K562 (cell line): Measurements from ENCODE around the gene MCU. TPM values are rescaled to one million over a fixed set of nuclear protein-coding genes. Genes with fewer than 3 reads are reported as not detected.

ENCODE experiments used
- CCNT2 ChIP-seq: IDR thresholded peaks from 2 replicates; pipeline ENCODE4 v1.6.1; 2011; ENCODE audit warnings: borderline replicate concordance, low read depth, mild to moderate bottlenecking, moderate library complexity, mixed read lengths, low read length; ENCODE audit not compliant: insufficient read length; ENCODE audit errors: extremely low read depth
- CEBPG ChIP-seq, 3 experiments: fragments of 200-800 bp in 1 of 3; sonication (Bioruptor generic) in 1 of 3; sonication (generic) in 1 of 3; formaldehyde crosslinking in 1 of 3; IDR thresholded peaks in 2 of 3; conservative IDR thresholded peaks in 1 of 3; 2 replicates each; pipeline versions ENCODE4 v1.6.1 to v1.8.0; 2016 to 2022; ENCODE audit warnings: missing compliant biosample characterization in 2 of 3, missing genetic modification characterization in 2 of 3, mild to moderate bottlenecking in 1 of 3, missing genetic modification reagents in 1 of 3
- EP300 ChIP-seq: IDR thresholded peaks from 2 replicates; pipeline ENCODE4 v1.6.1; 2012; ENCODE audit warnings: low read length, improper control_type of control experiment
- GATAD2A ChIP-seq: fragments of 450-650 bp; IDR thresholded peaks from 2 replicates; pipeline ENCODE4 v1.6.1; 2017
- GTF2E2 ChIP-seq: fragments of 200-800 bp; sonication (Bioruptor generic); IDR thresholded peaks from 2 replicates; pipeline ENCODE4 v1.6.1; 2016; ENCODE audit warnings: missing genetic modification characterization, missing compliant biosample characterization
- HBP1 ChIP-seq: fragments of 450-650 bp; formaldehyde crosslinking; IDR thresholded peaks from 2 replicates; pipeline ENCODE4 v1.4.0; 2022; ENCODE audit warnings: missing genetic modification characterization
- HNRNPH1 ChIP-seq: fragments of 200-400 bp; formaldehyde crosslinking; optimal IDR thresholded peaks from 2 replicates; pipeline ENCODE3; 2017; ENCODE audit warnings: low read depth, mild to moderate bottlenecking, low read length, moderate library complexity
- ILK ChIP-seq: fragments of 450-650 bp; IDR thresholded peaks from 2 replicates; pipeline ENCODE4 v1.6.1; 2016; ENCODE audit warnings: missing genetic modification characterization, low read depth, mild to moderate bottlenecking, missing compliant biosample characterization, moderate library complexity, borderline replicate concordance
- KDM1A ChIP-seq, 2 experiments: fragments of 450-650 bp; IDR thresholded peaks; 2 replicates each; pipeline ENCODE4 v1.6.1; 2016; ENCODE audit warnings: mild to moderate bottlenecking in 2 of 2
- LCOR ChIP-seq: sonication (generic); formaldehyde crosslinking; IDR thresholded peaks from 2 replicates; pipeline ENCODE4 v1.8.0; 2022; ENCODE audit warnings: mild to moderate bottlenecking, missing genetic modification reagents
- MEIS2 ChIP-seq: fragments of 450-650 bp; IDR thresholded peaks from 2 replicates; pipeline ENCODE4 v1.6.1; 2014; ENCODE audit warnings: mild to moderate bottlenecking; ENCODE audit not compliant: partially characterized antibody
- MIER1 ChIP-seq: fragments of 450-650 bp; IDR thresholded peaks from 2 replicates; pipeline ENCODE4 v1.6.1; 2016; ENCODE audit warnings: antibody characterized with exemption, mild to moderate bottlenecking, low read depth
- POLR3G ChIP-seq: IDR thresholded peaks from 2 replicates; pipeline ENCODE4 v1.6.1; 2011; ENCODE audit not compliant: insufficient read length, insufficient replicate concordance; ENCODE audit errors: extremely low read depth
- RBFOX2 ChIP-seq: fragments of 200-400 bp; formaldehyde crosslinking; IDR thresholded peaks from 2 replicates; pipeline ENCODE4 v1.6.1; 2017; ENCODE audit warnings: low read depth, mild to moderate bottlenecking, low read length, moderate library complexity
- SAFB2 ChIP-seq: fragments of 200-400 bp; formaldehyde crosslinking; IDR thresholded peaks from 2 replicates; pipeline ENCODE4 v1.6.1; 2018; ENCODE audit warnings: borderline replicate concordance, low read length, low read depth, moderate library complexity; ENCODE audit not compliant: severe bottlenecking
- SIN3B ChIP-seq: fragments of 450-650 bp; IDR thresholded peaks from 2 replicates; pipeline ENCODE4 v1.6.1; 2017; ENCODE audit warnings: low read depth, mild to moderate bottlenecking, moderate library complexity
- SMC3 ChIP-seq: conservative IDR thresholded peaks from 2 replicates; pipeline ENCODE4 v1.6.1; 2011; ENCODE audit warnings: low read depth, low read length, improper control_type of control experiment; ENCODE audit not compliant: insufficient read depth
- SRSF7 ChIP-seq: fragments of 200-400 bp; formaldehyde crosslinking; optimal IDR thresholded peaks from 2 replicates; pipeline ENCODE3; 2017; ENCODE audit warnings: mild to moderate bottlenecking, low read depth, low read length
- UBTF ChIP-seq, 2 experiments: IDR thresholded peaks; 2 replicates each; pipeline ENCODE4 v1.6.1; 2012; ENCODE audit warnings: improper control_type of control experiment in 2 of 2, low read depth in 2 of 2, low read length in 2 of 2, borderline replicate concordance in 1 of 2
- ZBTB2 ChIP-seq: fragments of 450-650 bp; IDR thresholded peaks from 2 replicates; pipeline ENCODE4 v1.6.1; 2016; ENCODE audit warnings: antibody characterized with exemption
- ZNF316 ChIP-seq: fragments of 450-650 bp; IDR thresholded peaks from 2 replicates; pipeline ENCODE4 v1.6.1; 2016
- ZNF778 ChIP-seq: fragments of 450-650 bp; formaldehyde crosslinking; IDR thresholded peaks from 2 replicates; pipeline ENCODE4 v1.4.0; 2020; ENCODE audit warnings: mild to moderate bottlenecking, moderate library complexity
- polyA plus RNA-seq, 8 experiments: library from polyadenylated mRNA; depleted of rRNA in 4 of 8; stranded (reverse) in 5 of 8; unstranded in 3 of 8; fragments of >200 nt; fragmentation: Nextera tagmentation in 2 of 8; fragmentation: Illumina TruSeq in 1 of 8; extraction: Ambion mirVana in 2 of 8; extraction: Trizol in 1 of 8; gene quantifications; 2 replicates each; pipeline versions ENCODE4 v1.2.1 to v1.2.3, GENCODE V29; 2011 to 2014; ENCODE audit warnings: inconsistent platforms in 1 of 8, missing spikeins in 1 of 8
- total RNA-seq, 7 experiments: library from RNA; depleted of rRNA in 6 of 7; stranded (reverse); fragments of >200 nt in 6 of 7; fragmentation: Illumina TruSeq in 2 of 7; extraction: Trizol in 2 of 7; gene quantifications; 2 replicates each; pipeline versions ENCODE4 v1.2.1 to v1.2.3, GENCODE V29; 2011 to 2021; ENCODE audit warnings: low replicate concordance in 1 of 7
- TF ChIP-seq, protein P1 (sequence below): fragments of 450-650 bp; IDR thresholded peaks from one replicate; pipeline ENCODE4 v1.6.1; 2018; ENCODE audit warnings: mild to moderate bottlenecking, moderate library complexity; ENCODE audit not compliant: partially characterized antibody

The MCU gene
- total and polyA plus RNA-seq, 9 of the 15 experiments (the other 6 are each of a cell fraction or from before 2014, with no cell fraction given): 8.2 to 88.8 (median 21.3) TPM

GRCh38 chr10:72689660-72690059, 2.3 kb upstream of the MCU start (continued):
- no peak for TF ChIP-seq UBTF (IDR thresholded peaks at IDR 0.05; ENCODE audit: borderline replicate concordance in 1 of 2, low read depth in 2 of 2, low read length in 2 of 2)
- TF ChIP-seq, protein P1, sequence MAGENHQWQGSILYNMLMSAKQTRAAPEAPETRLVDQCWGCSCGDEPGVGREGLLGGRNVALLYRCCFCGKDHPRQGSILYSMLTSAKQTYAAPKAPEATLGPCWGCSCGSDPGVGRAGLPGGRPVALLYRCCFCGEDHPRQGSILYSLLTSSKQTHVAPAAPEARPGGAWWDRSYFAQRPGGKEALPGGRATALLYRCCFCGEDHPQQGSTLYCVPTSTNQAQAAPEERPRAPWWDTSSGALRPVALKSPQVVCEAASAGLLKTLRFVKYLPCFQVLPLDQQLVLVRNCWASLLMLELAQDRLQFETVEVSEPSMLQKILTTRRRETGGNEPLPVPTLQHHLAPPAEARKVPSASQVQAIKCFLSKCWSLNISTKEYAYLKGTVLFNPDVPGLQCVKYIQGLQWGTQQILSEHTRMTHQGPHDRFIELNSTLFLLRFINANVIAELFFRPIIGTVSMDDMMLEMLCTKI: no peak
- no peak for TF ChIP-seq GATAD2A
- TF ChIP-seq SIN3B: no peak
- TF ChIP-seq HBP1: no peak
- TF ChIP-seq HNRNPH1: no peak
- TF ChIP-seq MIER1: no peak
- peak; percentile 69 to 74 for TF ChIP-seq KDM1A (IDR thresholded peaks at IDR 0.05)
- TF ChIP-seq MEIS2: peak; percentile 16
- TF ChIP-seq ZNF778 (CRISPR knock-in tag): no peak
- TF ChIP-seq GTF2E2: no peak
- TF ChIP-seq SMC3: no peak
- peak; percentile 19 for TF ChIP-seq CCNT2
- TF ChIP-seq LCOR (CRISPR knock-in tag): no peak
- TF ChIP-seq EP300: peak; percentile 79
- no peak for TF ChIP-seq RBFOX2
- no peak for TF ChIP-seq SAFB2
- TF ChIP-seq SRSF7: no peak
- no peak for TF ChIP-seq ILK (tag)
- TF ChIP-seq POLR3G: no peak
- TF ChIP-seq ZNF316: no peak
- no peak for TF ChIP-seq CEBPG (CRISPR knock-in tag; IDR thresholded peaks at IDR 0.05)
- TF ChIP-seq CEBPG (tag; conservative IDR thresholded peaks at IDR 0.05 in 1 of 2, IDR thresholded peaks at IDR 0.05 in 1 of 2): no peak
- TF ChIP-seq ZBTB2: no peak
